ENCODE data around the gene PTPN1.

PTPN1 gene

GRCh38 chr20:50609438-50609989 is 99.3 kb downstream of the PTPN1 start:
- no peak for TF ChIP-seq CTCF (IDR thresholded peaks at IDR 0.05; ENCODE audit: unreplicated experiment in 3 of 3)
- Mint-ChIP-seq H3K27me3 (ENCODE audit: low read depth) (no peaks in the 10 kb centered on the region), H3K36me3 (ENCODE audit: low read depth) (no peaks in the 10 kb centered on the region), H3K4me1 (no peaks in the 10 kb centered on the region), H3K27ac (no peak overlapping the region), H3K9me3 (no peaks in the 10 kb centered on the region), H3K4me3 (no peak overlapping the region)

GRCh38 chr20:50610212-50610718 is 100.1 kb downstream of the PTPN1 start:
- TF ChIP-seq CTCF (IDR thresholded peaks at IDR 0.05; ENCODE audit: unreplicated experiment in 3 of 3), result no peak
- no peaks in the 10 kb centered on the region for H3K36me3 Mint-ChIP-seq (ENCODE audit: low read depth)
- H3K27ac Mint-ChIP-seq, result no peak overlapping the region
- H3K9me3 Mint-ChIP-seq, result no peaks in the 10 kb centered on the region
- H3K27me3 Mint-ChIP-seq (ENCODE audit: low read depth), result no peaks in the 10 kb centered on the region
- H3K4me3 Mint-ChIP-seq, result no peak overlapping the region
- no peaks in the 10 kb centered on the region for H3K4me1 Mint-ChIP-seq

- Mint-ChIP-seq H3K27me3 (ENCODE audit: low read depth) (no peaks in the 10 kb centered on the region), H3K27ac (no peak overlapping the region), H3K4me1 (peaks cover 4% of the 10 kb centered on the region), H3K36me3 (ENCODE audit: low read depth) (no peaks in the 10 kb centered on the region), H3K9me3 (no peaks in the 10 kb centered on the region), H3K4me3 (no peak overlapping the region)
- TF ChIP-seq CTCF (IDR thresholded peaks at IDR 0.05; ENCODE audit: unreplicated experiment in 3 of 3), result no peak
Measured at GRCh38 chr20:50611128-50611810, 101.1 kb downstream of the PTPN1 start.

DNA sequence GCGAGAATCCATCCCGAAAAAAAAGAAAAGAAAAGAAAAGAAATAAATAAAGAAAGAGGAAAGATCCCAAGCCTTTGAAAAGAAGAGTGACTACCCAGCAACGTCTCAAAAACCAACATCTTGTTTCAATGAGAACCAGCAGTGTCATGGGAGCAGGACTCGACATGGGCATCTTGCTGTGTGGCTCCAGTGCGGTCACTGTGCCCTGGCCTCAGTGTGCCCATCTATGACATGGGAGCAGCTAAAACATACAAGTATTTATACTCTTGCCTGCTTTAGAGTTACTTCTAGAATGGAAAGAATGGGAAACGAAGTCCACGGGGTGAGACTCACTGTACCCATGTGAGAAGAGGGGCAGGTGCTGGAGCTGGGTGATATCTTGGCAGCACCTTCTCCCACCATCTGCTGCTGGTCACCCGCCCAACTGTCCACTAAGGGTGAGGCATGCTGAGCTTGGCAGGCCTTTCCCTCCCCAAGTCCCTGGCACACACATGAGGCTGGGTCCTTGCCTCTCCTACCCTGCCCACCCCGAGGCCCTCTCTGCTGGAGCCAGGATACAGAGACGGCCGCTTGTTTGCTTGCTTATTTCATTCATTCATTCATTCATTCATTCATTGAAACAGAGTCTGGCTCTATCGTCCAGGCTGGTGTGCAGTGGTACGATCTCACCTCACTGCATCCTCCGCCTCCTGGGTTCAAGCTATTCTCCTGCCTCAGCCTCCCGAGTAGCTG is 103.4 kb downstream of the PTPN1 start:
- no peak overlapping the region for H3K4me3 Mint-ChIP-seq
- no peaks in the 10 kb centered on the region for H3K27me3 Mint-ChIP-seq (ENCODE audit: low read depth)
- H3K27ac Mint-ChIP-seq, result no peak overlapping the region
- H3K9me3 Mint-ChIP-seq, result no peaks in the 10 kb centered on the region
- no peaks in the 10 kb centered on the region for H3K36me3 Mint-ChIP-seq (ENCODE audit: low read depth)
- H3K4me1 Mint-ChIP-seq, result peaks cover 4% of the 10 kb centered on the region
- no peak for TF ChIP-seq CTCF (IDR thresholded peaks at IDR 0.05; ENCODE audit: unreplicated experiment in 3 of 3)

DNA sequence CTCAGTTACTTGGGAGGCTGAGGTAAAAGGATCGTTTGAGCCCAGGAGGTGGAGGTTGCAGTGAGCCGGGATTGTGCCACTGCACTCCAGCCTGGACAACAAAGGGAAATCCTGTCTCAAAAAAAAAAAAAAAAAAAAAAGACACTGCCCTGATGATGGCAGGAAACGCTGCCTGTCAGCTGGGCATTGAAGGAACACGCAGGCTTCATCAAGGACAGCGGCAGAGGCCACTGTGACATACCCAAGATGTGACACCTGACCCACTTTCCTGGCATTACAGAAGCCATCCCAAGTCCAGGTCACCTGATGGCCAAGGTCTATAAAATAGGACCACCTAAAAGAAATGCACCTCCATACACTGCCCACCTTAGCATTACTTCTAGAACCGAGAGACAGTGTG is 105.2 kb downstream of the PTPN1 start:
- no peaks in the 10 kb centered on the region for H3K36me3 Mint-ChIP-seq (ENCODE audit: low read depth)
- H3K9me3 Mint-ChIP-seq, result no peaks in the 10 kb centered on the region
- no peak overlapping the region for H3K4me3 Mint-ChIP-seq
- peaks cover 4% of the 10 kb centered on the region for H3K4me1 Mint-ChIP-seq
- TF ChIP-seq CTCF (IDR thresholded peaks at IDR 0.05; ENCODE audit: unreplicated experiment in 3 of 3), result no peak
- no peaks in the 10 kb centered on the region for H3K27me3 Mint-ChIP-seq (ENCODE audit: low read depth)
- H3K27ac Mint-ChIP-seq, result no peak overlapping the region

All from nephron (organoid).